GM12801 (cell line): ENCODE data around the gene UBE3C.

Source experiments
- TF ChIP-seq, protein P1 (sequence below): IDR thresholded peaks from one replicate; pipeline ENCODE4 v1.5.1; 2011; ENCODE audit warnings: control low read depth; ENCODE audit not compliant: insufficient read length; ENCODE audit errors: extremely low read depth

UBE3C gene

DNA sequence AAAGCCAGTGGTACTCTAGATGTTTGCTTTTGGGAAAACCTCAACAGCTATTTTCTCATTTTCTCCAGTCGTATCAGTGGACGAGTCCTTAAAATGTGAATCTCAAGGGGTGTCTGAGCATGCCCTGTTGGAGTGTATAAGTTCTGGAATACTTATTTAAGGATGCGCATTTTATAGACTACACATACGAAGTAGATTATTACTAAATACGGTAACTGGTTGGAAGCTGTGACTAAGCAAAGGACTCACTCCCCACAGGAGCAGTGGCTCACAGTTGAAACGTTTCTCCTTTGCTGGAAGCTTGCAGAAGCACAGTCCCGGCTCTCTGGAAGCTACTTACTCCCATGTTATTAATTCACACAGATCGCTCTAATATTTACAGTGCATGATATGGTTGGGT is 107.3 kb downstream of the UBE3C start:
- TF ChIP-seq, protein P1, sequence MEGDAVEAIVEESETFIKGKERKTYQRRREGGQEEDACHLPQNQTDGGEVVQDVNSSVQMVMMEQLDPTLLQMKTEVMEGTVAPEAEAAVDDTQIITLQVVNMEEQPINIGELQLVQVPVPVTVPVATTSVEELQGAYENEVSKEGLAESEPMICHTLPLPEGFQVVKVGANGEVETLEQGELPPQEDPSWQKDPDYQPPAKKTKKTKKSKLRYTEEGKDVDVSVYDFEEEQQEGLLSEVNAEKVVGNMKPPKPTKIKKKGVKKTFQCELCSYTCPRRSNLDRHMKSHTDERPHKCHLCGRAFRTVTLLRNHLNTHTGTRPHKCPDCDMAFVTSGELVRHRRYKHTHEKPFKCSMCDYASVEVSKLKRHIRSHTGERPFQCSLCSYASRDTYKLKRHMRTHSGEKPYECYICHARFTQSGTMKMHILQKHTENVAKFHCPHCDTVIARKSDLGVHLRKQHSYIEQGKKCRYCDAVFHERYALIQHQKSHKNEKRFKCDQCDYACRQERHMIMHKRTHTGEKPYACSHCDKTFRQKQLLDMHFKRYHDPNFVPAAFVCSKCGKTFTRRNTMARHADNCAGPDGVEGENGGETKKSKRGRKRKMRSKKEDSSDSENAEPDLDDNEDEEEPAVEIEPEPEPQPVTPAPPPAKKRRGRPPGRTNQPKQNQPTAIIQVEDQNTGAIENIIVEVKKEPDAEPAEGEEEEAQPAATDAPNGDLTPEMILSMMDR: no peak

DNA sequence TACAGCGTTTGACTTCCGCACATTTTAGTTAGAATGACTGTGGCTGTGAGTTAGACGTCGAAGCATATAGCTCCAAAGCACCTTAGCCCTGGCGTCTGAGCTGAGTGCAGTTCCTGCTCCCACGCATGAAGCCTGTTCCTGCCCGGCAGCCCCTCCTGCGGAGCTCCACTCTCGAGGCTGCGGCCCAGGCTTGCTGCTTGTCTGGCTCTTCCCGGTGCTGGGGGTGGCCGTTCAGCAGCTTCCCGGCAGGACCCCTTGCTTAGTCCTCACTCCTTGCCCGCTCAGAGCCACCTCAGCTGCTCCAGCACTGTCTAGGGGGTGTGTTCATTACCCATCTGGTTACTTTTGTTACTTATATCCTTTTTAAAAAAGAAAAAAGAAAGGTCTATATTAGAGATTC is 109.9 kb downstream of the UBE3C start:
- TF ChIP-seq, protein P1: no peak

DNA sequence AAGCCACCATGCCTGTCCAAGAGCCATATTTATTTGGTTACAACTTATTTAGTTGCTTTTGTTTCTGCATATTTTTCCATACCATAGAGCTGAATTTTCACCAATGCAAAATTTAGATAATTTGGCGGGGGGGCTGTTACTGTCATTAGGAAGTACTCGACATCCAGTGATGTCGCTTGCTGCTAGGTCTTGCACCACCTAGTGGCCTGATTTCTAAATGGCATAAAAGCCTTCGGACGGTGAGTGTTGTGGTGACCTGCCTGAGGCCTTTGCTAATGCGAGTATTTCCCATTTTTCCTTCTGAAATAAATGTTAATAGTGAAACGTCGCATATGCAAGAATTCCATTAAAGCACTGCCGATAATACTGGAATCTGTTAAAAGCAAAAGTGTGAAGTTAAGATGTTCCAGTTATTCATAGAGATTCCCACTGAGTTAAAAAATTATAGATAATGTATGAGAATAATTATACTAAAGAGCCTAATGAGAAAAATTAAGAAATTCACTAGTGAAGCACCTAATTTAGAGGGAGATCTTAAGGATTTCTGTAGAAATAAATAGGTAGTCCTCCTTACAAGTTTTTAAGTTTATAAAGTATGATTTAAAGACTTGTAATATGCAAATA is 112.0 kb downstream of the UBE3C start:
- TF ChIP-seq, protein P1: no peak

DNA sequence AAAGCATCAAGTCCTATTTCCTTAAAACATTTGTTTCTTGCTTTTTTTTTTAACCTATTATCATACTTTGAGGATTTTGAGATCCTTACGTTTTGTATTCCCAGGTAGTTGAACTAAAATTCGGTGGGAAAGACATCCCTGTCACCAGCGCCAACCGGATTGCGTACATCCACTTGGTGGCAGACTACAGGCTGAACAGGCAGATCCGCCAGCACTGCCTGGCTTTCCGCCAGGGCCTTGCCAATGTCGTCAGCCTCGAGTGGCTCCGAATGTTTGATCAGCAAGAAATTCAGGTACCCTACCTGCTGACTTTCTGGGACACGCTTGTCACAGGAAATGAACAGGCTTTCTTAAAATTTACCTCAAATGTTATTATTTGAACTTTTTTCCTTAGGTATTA is 115.1 kb downstream of the UBE3C start:
- TF ChIP-seq, protein P1: no peak

DNA sequence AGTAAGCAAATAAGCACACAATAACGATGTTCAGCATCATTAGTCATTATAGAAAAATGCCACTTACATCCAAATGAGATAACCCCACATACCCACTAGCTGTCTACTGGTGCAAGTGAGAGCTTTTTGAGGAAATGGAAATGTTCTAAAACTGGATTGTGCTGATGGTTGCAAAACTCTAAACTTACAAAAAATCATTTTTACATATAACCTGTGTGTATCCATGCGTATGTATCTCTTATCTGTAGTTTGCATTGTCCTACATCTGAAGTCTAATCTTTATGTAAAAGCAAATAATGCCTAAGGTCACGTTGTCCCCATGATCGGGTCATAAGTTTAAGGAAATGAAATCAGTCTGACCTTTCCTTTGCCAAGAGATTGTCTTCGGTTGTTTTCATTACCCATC is 116.5 kb downstream of the UBE3C start:
- TF ChIP-seq, protein P1: no peak

DNA sequence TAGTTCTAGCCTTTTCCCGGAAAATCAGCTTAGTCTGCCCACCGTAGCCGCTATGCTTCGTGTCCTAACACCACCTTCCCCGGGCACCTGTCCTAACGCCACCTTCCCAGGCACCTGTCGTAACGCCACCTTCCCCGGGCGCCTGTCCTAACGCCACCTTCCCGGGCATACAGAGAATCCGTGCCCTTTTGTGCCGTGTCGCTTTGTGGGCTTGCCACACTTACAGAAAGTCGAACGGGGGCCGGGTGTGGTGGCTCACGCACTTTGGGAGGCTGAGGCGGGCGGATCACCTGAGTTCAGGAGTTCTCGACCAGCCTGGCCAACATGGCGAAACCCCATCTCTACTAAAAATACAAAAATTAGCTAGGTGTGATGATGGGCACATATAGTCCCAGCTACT is 124.4 kb downstream of the UBE3C start:
- TF ChIP-seq, protein P1: no peak

DNA sequence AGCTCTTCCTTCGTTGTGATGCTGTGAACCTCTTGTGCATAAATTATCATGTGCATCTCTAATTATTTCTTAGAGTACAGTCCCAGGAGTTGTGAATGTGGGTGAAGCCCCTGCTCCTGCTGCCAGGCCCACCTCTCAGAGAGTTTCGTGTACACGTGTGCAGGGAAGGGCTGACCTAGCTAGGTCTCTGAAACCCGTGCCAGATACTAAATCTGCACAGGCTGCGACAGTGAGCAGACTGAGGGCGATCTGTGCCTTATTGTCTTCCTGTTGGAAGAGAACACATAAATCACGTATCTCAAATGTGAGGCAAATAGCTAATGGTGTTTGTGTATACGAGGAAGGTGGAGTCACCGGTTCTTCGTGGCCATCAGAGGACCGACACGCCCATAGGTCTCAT is 126.3 kb downstream of the UBE3C start:
- TF ChIP-seq, protein P1: no peak
